OCI-LY7 (cell line): ENCODE measurements around the gene IFITM2. TPM values are rescaled to one million over a fixed set of nuclear protein-coding genes. Genes with fewer than 3 reads are reported as not detected.

Source experiments
- BruUV-seq: library from RNA; stranded (reverse); fragments of 400-500 nt; replicated peaks from 2 replicates; lab custom pipeline; 2021; lab: Mats Ljungman, UMichigan
- CTCF ChIA-PET: fragments of 300-600 bp; sonication (Branson Sonifier 250); formaldehyde crosslinking; loops from one replicate; lab custom pipeline; 2022; ENCODE audit warnings: antibody characterized with exemption; ENCODE audit not compliant: unreplicated experiment; lab: Charles Lee
- POLR2A ChIA-PET: fragments of 300-600 bp; sonication (Branson Sonifier 250); formaldehyde crosslinking; loops from one replicate; lab custom pipeline; 2022; ENCODE audit warnings: antibody characterized with exemption; lab: Charles Lee
- DNase-seq: peaks from one replicate; pipeline ENCODE4 v3.0.0-alpha.2; 2015; ENCODE audit warnings: low spot score
- H2AFZ ChIP-seq: fragments of 200-600 bp; sonication (generic), shearing (Covaris generic); 2 replicates; pipeline ENCODE4 v1.6.1; 2014; ENCODE audit warnings: mild to moderate bottlenecking, antibody characterized with exemption, low read length, moderate library complexity
- H3K27ac ChIP-seq: fragments of 200-600 bp; sonication (generic); 2 replicates; pipeline ENCODE4 v1.5.1; 2014; ENCODE audit warnings: mixed run types, low read depth, mild to moderate bottlenecking, moderate library complexity, low read length, inconsistent platforms; ENCODE audit not compliant: poor library complexity, severe bottlenecking
- H3K36me3 ChIP-seq: fragments of 200-600 bp; sonication (generic); 2 replicates; pipeline ENCODE4 v1.6.1; 2014; ENCODE audit warnings: mild to moderate bottlenecking, antibody characterized with exemption, low read length, moderate library complexity, mixed read lengths; ENCODE audit not compliant: insufficient read depth
- H3K4me1 ChIP-seq: fragments of 200-600 bp; sonication (generic); 2 replicates; pipeline ENCODE4 v1.5.1; 2014; ENCODE audit warnings: mild to moderate bottlenecking, low read length; ENCODE audit not compliant: insufficient read depth, poor library complexity, severe bottlenecking
- H3K4me2 ChIP-seq: fragments of 200-600 bp; sonication (generic); 2 replicates; pipeline ENCODE4 v1.6.1; 2014; ENCODE audit warnings: mild to moderate bottlenecking, low read length
- H3K4me3 ChIP-seq: fragments of 200-600 bp; sonication (generic); 2 replicates; pipeline ENCODE4 v1.5.1; 2014; ENCODE audit warnings: mild to moderate bottlenecking, low read depth, low read length; ENCODE audit not compliant: poor library complexity, severe bottlenecking
- H3K79me2 ChIP-seq: fragments of 200-600 bp; sonication (generic); 2 replicates; pipeline ENCODE4 v1.6.1; 2016; ENCODE audit warnings: low read depth, mild to moderate bottlenecking, low read length, moderate library complexity, mixed read lengths; ENCODE audit not compliant: insufficient read depth
- H3K9me2 ChIP-seq: fragments of 200-600 bp; sonication (generic); 2 replicates; pipeline ENCODE4 v1.6.1; 2016; ENCODE audit warnings: mild to moderate bottlenecking, low read length, mixed read lengths; ENCODE audit not compliant: insufficient read depth
- H3K9me3 ChIP-seq: fragments of 200-600 bp; sonication (generic); 2 replicates; pipeline ENCODE4 v1.6.1; 2014; ENCODE audit warnings: mild to moderate bottlenecking, mixed run types, low read length, mixed read lengths
- H4K20me1 ChIP-seq: fragments of 200-600 bp; sonication (generic); 2 replicates; pipeline ENCODE4 v1.6.1; 2014; ENCODE audit warnings: mild to moderate bottlenecking, antibody characterized with exemption, low read length, moderate library complexity, mixed read lengths; ENCODE audit not compliant: insufficient read depth
- CTCF ChIP-seq: fragments of 200-600 bp; sonication (generic); conservative IDR thresholded peaks from 2 replicates; pipeline ENCODE4 v1.5.1; 2014; ENCODE audit warnings: mild to moderate bottlenecking, antibody characterized with exemption, low read length, moderate library complexity, mixed read lengths
- EZH2phosphoT487 ChIP-seq: fragments of 200-600 bp; sonication (generic); IDR thresholded peaks from 2 replicates; pipeline ENCODE4 v1.6.1; 2018; ENCODE audit warnings: low read depth, borderline replicate concordance, mild to moderate bottlenecking, mixed run types, antibody characterized with exemption, low read length, moderate library complexity, mixed read lengths
- intact Hi-C: fragments of 100-400 bp; cut with micrococcal nuclease; formaldehyde crosslinking; loops from one replicate; pipeline ENCODE4 v1.10.0; 2022; ENCODE audit not compliant: unreplicated experiment
- small RNA-seq: library from RNA; depleted of rRNA; stranded (forward); fragments of <200 nt; gene quantifications from one replicate; pipeline ENCODE3, GENCODE V24; 2014
- total RNA-seq, 2 experiments: library from RNA; depleted of rRNA in 1 of 2; stranded (reverse); fragments of >200 nt in 1 of 2; shearing (Covaris generic) in 1 of 2; gene quantifications; 2 replicates each; pipeline ENCODE4 v1.2.3, GENCODE V29; 2014 to 2022

Gene IFITM2
- total RNA-seq, 2 experiments from 2014 or later, result 22.1 to 117 TPM

GRCh38 chr11:358129-358800 lies 50.6 kb downstream of the IFITM2 start:
- POLR2A ChIA-PET, result no interaction called here
- Histone ChIP-seq H3K36me3 (no peaks in the 10 kb centered on the region), H3K79me2 (no peaks in the 10 kb centered on the region), H3K27ac (no peak overlapping the region), H3K4me2 (no peak overlapping the region), H2AFZ (no peak overlapping the region), H3K4me3 (no peak overlapping the region), H3K4me1 (peaks cover 31% of the 10 kb centered on the region), H3K9me3 (no peaks in the 10 kb centered on the region), H4K20me1 (no peaks in the 10 kb centered on the region), H3K9me2 (no peaks in the 10 kb centered on the region)
- TF ChIP-seq CTCF (no peak), EZH2phosphoT487 (no peak)
- intact Hi-C loops, result loop anchor here (5.0 kb wide), 1 partner anchor 151 kb away; the partner anchor contains the start of genes BET1L and RIC8A
- no peak for DNase-seq
- CTCF ChIA-PET, result interaction anchor here (0.6 kb wide), 1 partner anchor 337 kb away, joined by 5 read pairs; the partner anchor contains the start of gene TMEM80
- no TSS peak for BruUV-seq

Small RNA genes within 50 kb of the gene (small RNA-seq; reads per million reads assigned to genes)
- gene AC136475.6, result not detected

Other genes starting within 250 kb of the IFITM2 start
- not detected in 2 replicates for gene SCGB1C1, start 114.7 kb upstream of the IFITM2 start, total RNA-seq (2014; rRNA removed; shearing (Covaris generic))
- gene SCGB1C1, start 114.7 kb upstream of the IFITM2 start, total RNA-seq (2022), result not detected in 2 replicates
- 12.3 and 16.2 TPM in 2 replicates for gene BET1L, start 100.4 kb upstream of the IFITM2 start, total RNA-seq (2014; rRNA removed; shearing (Covaris generic))
- 45.5 and 47.4 TPM in 2 replicates for gene BET1L, start 100.4 kb upstream of the IFITM2 start, total RNA-seq (2022)
- 125 and 136 TPM in 2 replicates for gene RIC8A, start 100.1 kb upstream of the IFITM2 start, total RNA-seq (2014; rRNA removed; shearing (Covaris generic))
- gene RIC8A, start 100.1 kb upstream of the IFITM2 start, total RNA-seq (2022), result 92.0 and 97.6 TPM in 2 replicates
- gene SIRT3, start 71.5 kb upstream of the IFITM2 start, total RNA-seq (2014; rRNA removed; shearing (Covaris generic)), result 8.5 and 10.3 TPM in 2 replicates
- 18.5 and 21.0 TPM in 2 replicates for gene SIRT3, start 71.5 kb upstream of the IFITM2 start, total RNA-seq (2022)
- gene PSMD13, start 70.8 kb upstream of the IFITM2 start, total RNA-seq (2014; rRNA removed; shearing (Covaris generic)), result 146 and 156 TPM in 2 replicates
- gene PSMD13, start 70.8 kb upstream of the IFITM2 start, total RNA-seq (2022), result 134 and 154 TPM in 2 replicates
- 0.25 and 0.39 TPM in 2 replicates for gene NLRP6, start 29.4 kb upstream of the IFITM2 start, total RNA-seq (2014; rRNA removed; shearing (Covaris generic))
- 0.65 and 2.0 TPM in 2 replicates for gene NLRP6, start 29.4 kb upstream of the IFITM2 start, total RNA-seq (2022)
- gene PGGHG, start 18.7 kb upstream of the IFITM2 start, total RNA-seq (2014; rRNA removed; shearing (Covaris generic)), result 6.3 and 7.0 TPM in 2 replicates
- gene PGGHG, start 18.7 kb upstream of the IFITM2 start, total RNA-seq (2022), result 0.93 and 1.2 TPM in 2 replicates
- not detected in 2 replicates for gene IFITM5, start 8.3 kb upstream of the IFITM2 start, total RNA-seq (2014; rRNA removed; shearing (Covaris generic))
- gene IFITM5, start 8.3 kb upstream of the IFITM2 start, total RNA-seq (2022), result not detected in 2 replicates
- gene IFITM1, start 6.2 kb downstream of the IFITM2 start, total RNA-seq (2014; rRNA removed; shearing (Covaris generic)), result 30.3 and 36.4 TPM in 2 replicates
- 72.4 TPM in 2 replicates for gene IFITM1, start 6.2 kb downstream of the IFITM2 start, total RNA-seq (2022)
- 0.95 and 1.5 TPM in 2 replicates for gene IFITM3, start 13.0 kb downstream of the IFITM2 start, total RNA-seq (2014; rRNA removed; shearing (Covaris generic))
- gene IFITM3, start 13.0 kb downstream of the IFITM2 start, total RNA-seq (2022), result 1.5 and 2.2 TPM in 2 replicates
- gene B4GALNT4, start 61.7 kb downstream of the IFITM2 start, total RNA-seq (2014; rRNA removed; shearing (Covaris generic)), result not detected in 2 replicates
- gene B4GALNT4, start 61.7 kb downstream of the IFITM2 start, total RNA-seq (2022), result not detected in 2 replicates
- gene PKP3, start 86.4 kb downstream of the IFITM2 start, total RNA-seq (2014; rRNA removed; shearing (Covaris generic)), result not detected in 2 replicates
- not detected in 2 replicates for gene PKP3, start 86.4 kb downstream of the IFITM2 start, total RNA-seq (2022)
- gene SIGIRR, start 107.2 kb downstream of the IFITM2 start, total RNA-seq (2014; rRNA removed; shearing (Covaris generic)), result 36.9 and 57.2 TPM in 2 replicates
- 25.3 and 29.2 TPM in 2 replicates for gene SIGIRR, start 107.2 kb downstream of the IFITM2 start, total RNA-seq (2022)
- gene ANO9, start 134.2 kb downstream of the IFITM2 start, total RNA-seq (2014; rRNA removed; shearing (Covaris generic)), result 22.2 and 25.7 TPM in 2 replicates
- 27.6 and 28.2 TPM in 2 replicates for gene ANO9, start 134.2 kb downstream of the IFITM2 start, total RNA-seq (2022)
- 19.6 and 27.8 TPM in 2 replicates for gene PTDSS2, start 142.5 kb downstream of the IFITM2 start, total RNA-seq (2014; rRNA removed; shearing (Covaris generic))
- gene PTDSS2, start 142.5 kb downstream of the IFITM2 start, total RNA-seq (2022), result 30.3 and 32.7 TPM in 2 replicates
- gene RNH1, start 199.4 kb downstream of the IFITM2 start, total RNA-seq (2014; rRNA removed; shearing (Covaris generic)), result 57.1 and 65.7 TPM in 2 replicates
- 48.8 and 65.5 TPM in 2 replicates for gene RNH1, start 199.4 kb downstream of the IFITM2 start, total RNA-seq (2022)
- 53.0 and 67.8 TPM in 2 replicates for gene HRAS, start 227.8 kb downstream of the IFITM2 start, total RNA-seq (2014; rRNA removed; shearing (Covaris generic))
- 40.1 and 46.9 TPM in 2 replicates for gene HRAS, start 227.8 kb downstream of the IFITM2 start, total RNA-seq (2022)
- gene LRRC56, start 229.7 kb downstream of the IFITM2 start, total RNA-seq (2014; rRNA removed; shearing (Covaris generic)), result 1.2 and 1.6 TPM in 2 replicates
- gene LRRC56, start 229.7 kb downstream of the IFITM2 start, total RNA-seq (2022), result 1.5 and 2.5 TPM in 2 replicates